ENCODE results near the gene MPV17L2.

MPV17L2 gene

GRCh38 chr19:18194554-18195238 lies 1.7 kb downstream of the MPV17L2 start:
- no peaks in the 10 kb centered on the region for H4K20me1 ChIP-seq (ENCODE audit: insufficient read depth, low read length)
- H3K27ac ChIP-seq (ENCODE audit: low read length) = no peak overlapping the region
- no peak for DNase-seq
- TF ChIP-seq EZH2 (optimal IDR thresholded peaks at IDR 0.05; ENCODE audit: low read depth, low read length) = no peak
- TF ChIP-seq EZH2phosphoT487 (IDR thresholded peaks at IDR 0.05; ENCODE audit: low read length) = no peak
- TF ChIP-seq, protein P1, sequence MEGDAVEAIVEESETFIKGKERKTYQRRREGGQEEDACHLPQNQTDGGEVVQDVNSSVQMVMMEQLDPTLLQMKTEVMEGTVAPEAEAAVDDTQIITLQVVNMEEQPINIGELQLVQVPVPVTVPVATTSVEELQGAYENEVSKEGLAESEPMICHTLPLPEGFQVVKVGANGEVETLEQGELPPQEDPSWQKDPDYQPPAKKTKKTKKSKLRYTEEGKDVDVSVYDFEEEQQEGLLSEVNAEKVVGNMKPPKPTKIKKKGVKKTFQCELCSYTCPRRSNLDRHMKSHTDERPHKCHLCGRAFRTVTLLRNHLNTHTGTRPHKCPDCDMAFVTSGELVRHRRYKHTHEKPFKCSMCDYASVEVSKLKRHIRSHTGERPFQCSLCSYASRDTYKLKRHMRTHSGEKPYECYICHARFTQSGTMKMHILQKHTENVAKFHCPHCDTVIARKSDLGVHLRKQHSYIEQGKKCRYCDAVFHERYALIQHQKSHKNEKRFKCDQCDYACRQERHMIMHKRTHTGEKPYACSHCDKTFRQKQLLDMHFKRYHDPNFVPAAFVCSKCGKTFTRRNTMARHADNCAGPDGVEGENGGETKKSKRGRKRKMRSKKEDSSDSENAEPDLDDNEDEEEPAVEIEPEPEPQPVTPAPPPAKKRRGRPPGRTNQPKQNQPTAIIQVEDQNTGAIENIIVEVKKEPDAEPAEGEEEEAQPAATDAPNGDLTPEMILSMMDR (IDR thresholded peaks at IDR 0.05; ENCODE audit: low read length) = no peak
- H3F3A ChIP-seq (ENCODE audit: insufficient read depth, low read length) = peaks cover 11% of the 10 kb centered on the region
- peaks cover 8% of the 10 kb centered on the region; the same call in 1 of the 2 replicates for H3K4me1 ChIP-seq (ENCODE audit: low read length)
- no peak overlapping the region for H3K9ac ChIP-seq (ENCODE audit: low read length)
- H3K36me3 ChIP-seq (replicated peaks; ENCODE audit: insufficient read depth, low read length) = no peaks in the 10 kb centered on the region
- H2AFZ ChIP-seq (ENCODE audit: low read length) = no peak overlapping the region
- no peaks in the 10 kb centered on the region for H3K9me3 ChIP-seq (replicated peaks; ENCODE audit: insufficient read depth, low read length)
- no peaks in the 10 kb centered on the region for H3K27me3 ChIP-seq (replicated peaks; ENCODE audit: insufficient read depth, low read length)
- no peak overlapping the region for H3K4me3 ChIP-seq (ENCODE audit: low read length)
- H3K4me2 ChIP-seq (ENCODE audit: low read depth, low read length) = 0 out of 2 replicates have a peak overlapping the region, but pooled peaks have one; percentile 98
- H3K9me2 ChIP-seq (replicated peaks; ENCODE audit: insufficient read depth, low read length) = no peaks in the 10 kb centered on the region
- peaks cover 7% of the 10 kb centered on the region for H3K79me2 ChIP-seq (ENCODE audit: low read length)

DNA sequence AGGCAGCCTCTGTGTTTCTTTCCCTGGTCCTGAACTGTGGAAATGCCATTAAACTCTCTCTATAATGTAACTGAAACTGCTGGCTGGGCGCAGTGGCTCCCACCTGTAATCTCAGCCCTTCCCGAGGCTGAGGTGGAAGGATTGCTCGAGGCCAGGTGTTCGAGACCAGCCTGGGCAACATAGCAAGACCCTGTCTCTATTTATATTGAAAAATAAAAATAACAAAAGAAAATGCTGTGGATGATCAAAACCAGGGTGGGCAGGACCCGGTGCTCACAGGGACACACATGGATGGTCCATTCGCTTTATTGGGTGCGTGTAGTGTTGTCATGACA lies 3.5 kb downstream of the MPV17L2 start:
- H3K4me1 ChIP-seq (ENCODE audit: low read length) = peaks cover 8% of the 10 kb centered on the region; the same call in 1 of the 2 replicates
- H3K4me2 ChIP-seq (ENCODE audit: low read depth, low read length) = no peak overlapping the region
- H2AFZ ChIP-seq (ENCODE audit: low read length) = no peak overlapping the region
- H4K20me1 ChIP-seq (ENCODE audit: insufficient read depth, low read length) = no peaks in the 10 kb centered on the region
- H3K27me3 ChIP-seq (replicated peaks; ENCODE audit: insufficient read depth, low read length) = no peaks in the 10 kb centered on the region
- TF ChIP-seq EZH2 (optimal IDR thresholded peaks at IDR 0.05; ENCODE audit: low read depth, low read length) = no peak
- no peak for TF ChIP-seq EZH2phosphoT487 (IDR thresholded peaks at IDR 0.05; ENCODE audit: low read length)
- TF ChIP-seq, protein P1 (IDR thresholded peaks at IDR 0.05; ENCODE audit: low read length) = no peak
- H3K9me2 ChIP-seq (replicated peaks; ENCODE audit: insufficient read depth, low read length) = no peaks in the 10 kb centered on the region
- no peak overlapping the region for H3K27ac ChIP-seq (ENCODE audit: low read length)
- H3K9ac ChIP-seq (ENCODE audit: low read length) = no peak overlapping the region
- H3F3A ChIP-seq (ENCODE audit: insufficient read depth, low read length) = peaks cover 10% of the 10 kb centered on the region
- peaks cover 7% of the 10 kb centered on the region for H3K79me2 ChIP-seq (ENCODE audit: low read length)
- no peak for DNase-seq
- H3K36me3 ChIP-seq (replicated peaks; ENCODE audit: insufficient read depth, low read length) = no peaks in the 10 kb centered on the region
- no peak overlapping the region for H3K4me3 ChIP-seq (ENCODE audit: low read length)
- no peaks in the 10 kb centered on the region for H3K9me3 ChIP-seq (replicated peaks; ENCODE audit: insufficient read depth, low read length)

- H3K27me3 ChIP-seq (replicated peaks; ENCODE audit: insufficient read depth, low read length) = no peaks in the 10 kb centered on the region
- no peaks in the 10 kb centered on the region for H3K9me2 ChIP-seq (replicated peaks; ENCODE audit: insufficient read depth, low read length)
- no peak overlapping the region for H3K9ac ChIP-seq (ENCODE audit: low read length)
- no peaks in the 10 kb centered on the region for H3K36me3 ChIP-seq (replicated peaks; ENCODE audit: insufficient read depth, low read length)
- H4K20me1 ChIP-seq (ENCODE audit: insufficient read depth, low read length) = no peaks in the 10 kb centered on the region
- H3K27ac ChIP-seq (ENCODE audit: low read length) = no peak overlapping the region
- no peak overlapping the region for H2AFZ ChIP-seq (ENCODE audit: low read length)
- H3K79me2 ChIP-seq (ENCODE audit: low read length) = peaks cover 11% of the 10 kb centered on the region
- TF ChIP-seq, protein P1 (IDR thresholded peaks at IDR 0.05; ENCODE audit: low read length) = no peak
- TF ChIP-seq EZH2 (optimal IDR thresholded peaks at IDR 0.05; ENCODE audit: low read depth, low read length) (no peak), EZH2phosphoT487 (IDR thresholded peaks at IDR 0.05; ENCODE audit: low read length) (no peak)
- H3K9me3 ChIP-seq (replicated peaks; ENCODE audit: insufficient read depth, low read length) = no peaks in the 10 kb centered on the region
- no peak overlapping the region for H3K4me2 ChIP-seq (ENCODE audit: low read depth, low read length)
- peaks cover 2% of the 10 kb centered on the region; the same call in 1 of the 2 replicates for H3F3A ChIP-seq (ENCODE audit: insufficient read depth, low read length)
- no peak overlapping the region for H3K4me3 ChIP-seq (ENCODE audit: low read length)
- peaks cover 8% of the 10 kb centered on the region; the same call in 1 of the 2 replicates for H3K4me1 ChIP-seq (ENCODE audit: low read length)
- DNase-seq = no peak
Observed at GRCh38 chr19:18197306-18197705, 4.3 kb downstream of the MPV17L2 start.

Measured in MM.1S (cell line).